Measurements from ENCODE around the gene RIBC1.

The RIBC1 gene

DNA sequence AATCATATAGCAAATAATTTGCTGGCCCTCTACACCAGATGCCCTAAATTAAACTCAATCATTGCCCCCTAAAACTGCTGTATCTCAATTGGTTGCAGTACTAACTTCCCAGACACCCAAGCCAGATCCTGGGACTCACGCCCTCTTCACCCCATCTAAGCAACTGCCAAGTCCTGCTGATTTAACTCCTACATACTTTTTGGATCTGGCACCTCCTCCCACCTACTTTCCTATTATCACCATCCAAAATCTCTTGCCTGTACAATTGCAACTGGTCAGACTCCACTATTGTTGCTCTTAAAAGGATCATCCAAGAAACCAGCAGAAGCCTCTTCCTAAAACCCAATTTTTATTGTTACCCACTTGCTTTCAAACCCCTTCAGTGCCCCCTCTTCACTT lies 16.2 kb downstream of the RIBC1 start:
- no peak overlapping the region for H2BK15ac ChIP-seq (ENCODE audit: low read depth, poor library complexity, severe bottlenecking)
- H3K27ac ChIP-seq (ENCODE audit: low read length, poor library complexity, severe bottlenecking) = no peak overlapping the region
- H3K79me1 ChIP-seq (replicated peaks; ENCODE audit: low read length, poor library complexity, severe bottlenecking) = no peaks in the 10 kb centered on the region
- no peak overlapping the region for H4K8ac ChIP-seq (ENCODE audit: low read length)
- no peak overlapping the region for H3K18ac ChIP-seq (ENCODE audit: low read depth in 1 of 2, low read length in 2 of 2)
- H3K36me3 ChIP-seq (ENCODE audit: control insufficient read depth in 1 of 2, insufficient read depth in 2 of 2, low read depth in 1 of 2, low read length in 2 of 2) = no peaks in the 10 kb centered on the region
- no peak overlapping the region for H3K9ac ChIP-seq (ENCODE audit: low read length)
- no peak overlapping the region for H2BK120ac ChIP-seq (ENCODE audit: low read depth, low read length)
- WGBS = 92% methylated on average over 1 of the region's 1 CpG
- no peak overlapping the region for H2AFZ ChIP-seq (ENCODE audit: low read depth, low read length)
- H3K23ac ChIP-seq (ENCODE audit: low read length in 2 of 2) = no peak overlapping the region
- H3K27me3 ChIP-seq (ENCODE audit: control insufficient read depth in 1 of 2, insufficient read depth in 1 of 2, low read length in 2 of 2) = peaks cover 0 to 52% of the 10 kb centered on the region in 2 experiments
- DNase-seq = no peak
- H2BK5ac ChIP-seq (ENCODE audit: low read depth, low read length, poor library complexity, severe bottlenecking) = no peak overlapping the region
- H2AK5ac ChIP-seq (ENCODE audit: low read length, severe bottlenecking) = no peak overlapping the region
- no peaks in the 10 kb centered on the region for H3K9me3 ChIP-seq (ENCODE audit: control insufficient read depth, low read length)
- no peak overlapping the region for H4K91ac ChIP-seq (ENCODE audit: low read length)
- H3K4ac ChIP-seq (ENCODE audit: low read depth in 1 of 2, low read length in 2 of 2) = no peak overlapping the region
- no peak overlapping the region for H3K14ac ChIP-seq (ENCODE audit: low read length in 2 of 2)
- peaks cover 7% of the 10 kb centered on the region for H3K4me1 ChIP-seq (ENCODE audit: control insufficient read depth, insufficient read depth, low read depth, low read length)
- H3K4me2 ChIP-seq (ENCODE audit: low read length, poor library complexity, severe bottlenecking) = no peak overlapping the region
- H2BK12ac ChIP-seq (ENCODE audit: low read length in 2 of 2) = no peak overlapping the region
- no peak overlapping the region for H3K4me3 ChIP-seq (ENCODE audit: insufficient read depth in 1 of 2, low read depth in 1 of 2, low read length in 2 of 2)

DNA sequence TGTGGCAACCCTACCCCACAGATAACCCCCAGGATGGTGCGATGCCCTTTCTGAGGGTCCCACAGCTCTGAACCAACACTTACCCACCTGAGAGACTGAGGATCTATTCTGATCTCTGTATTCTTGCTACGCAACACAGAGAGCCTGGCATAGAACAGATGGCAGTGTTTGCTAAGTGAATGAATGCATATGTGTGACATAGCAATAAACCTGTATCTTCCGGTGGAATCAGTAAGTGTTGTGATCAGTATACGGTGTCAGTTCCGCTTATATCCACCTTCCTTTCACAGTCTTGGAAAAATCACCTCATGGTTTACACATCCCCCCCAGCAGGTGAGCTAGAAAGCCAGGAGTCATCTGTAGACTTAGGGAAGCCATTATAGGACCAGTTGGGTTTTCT lies 17.4 kb downstream of the RIBC1 start:
- H3K9ac ChIP-seq (ENCODE audit: low read length) = peak overlapping the region; percentile 68
- H3K4me3 ChIP-seq (ENCODE audit: insufficient read depth in 1 of 2, low read depth in 1 of 2, low read length in 2 of 2) = peak overlapping the region in 1 of 2 experiments; percentile 72
- H3K23ac ChIP-seq (ENCODE audit: low read length in 2 of 2) = no peak overlapping the region
- no peaks in the 10 kb centered on the region for H3K9me3 ChIP-seq (ENCODE audit: control insufficient read depth, low read length)
- no peak overlapping the region for H3K14ac ChIP-seq (ENCODE audit: low read length in 2 of 2)
- peaks cover 0 to 51% of the 10 kb centered on the region in 2 experiments for H3K27me3 ChIP-seq (ENCODE audit: control insufficient read depth in 1 of 2, insufficient read depth in 1 of 2, low read length in 2 of 2)
- no peak overlapping the region for H4K91ac ChIP-seq (ENCODE audit: low read length)
- no peak overlapping the region for H4K8ac ChIP-seq (ENCODE audit: low read length)
- peaks cover 7% of the 10 kb centered on the region for H3K4me1 ChIP-seq (ENCODE audit: control insufficient read depth, insufficient read depth, low read depth, low read length)
- no peak overlapping the region for H2BK15ac ChIP-seq (ENCODE audit: low read depth, poor library complexity, severe bottlenecking)
- 100% methylated on average over 1 of the region's 5 CpGs for WGBS
- no peak overlapping the region for H3K18ac ChIP-seq (ENCODE audit: low read depth in 1 of 2, low read length in 2 of 2)
- no peak overlapping the region for H3K4ac ChIP-seq (ENCODE audit: low read depth in 1 of 2, low read length in 2 of 2)
- H3K4me2 ChIP-seq (ENCODE audit: low read length, poor library complexity, severe bottlenecking) = peak overlapping the region; percentile 78
- no peak overlapping the region for H2AK5ac ChIP-seq (ENCODE audit: low read length, severe bottlenecking)
- peak overlapping the region; percentile 68 for H3K27ac ChIP-seq (ENCODE audit: low read length, poor library complexity, severe bottlenecking)
- no peak for DNase-seq
- no peak overlapping the region for H2BK120ac ChIP-seq (ENCODE audit: low read depth, low read length)
- H3K79me1 ChIP-seq (replicated peaks; ENCODE audit: low read length, poor library complexity, severe bottlenecking) = no peaks in the 10 kb centered on the region
- H2BK5ac ChIP-seq (ENCODE audit: low read depth, low read length, poor library complexity, severe bottlenecking) = no peak overlapping the region
- H3K36me3 ChIP-seq (ENCODE audit: control insufficient read depth in 1 of 2, insufficient read depth in 2 of 2, low read depth in 1 of 2, low read length in 2 of 2) = no peaks in the 10 kb centered on the region
- no peak overlapping the region for H2AFZ ChIP-seq (ENCODE audit: low read depth, low read length)
- no peak overlapping the region for H2BK12ac ChIP-seq (ENCODE audit: low read length in 2 of 2)

DNA sequence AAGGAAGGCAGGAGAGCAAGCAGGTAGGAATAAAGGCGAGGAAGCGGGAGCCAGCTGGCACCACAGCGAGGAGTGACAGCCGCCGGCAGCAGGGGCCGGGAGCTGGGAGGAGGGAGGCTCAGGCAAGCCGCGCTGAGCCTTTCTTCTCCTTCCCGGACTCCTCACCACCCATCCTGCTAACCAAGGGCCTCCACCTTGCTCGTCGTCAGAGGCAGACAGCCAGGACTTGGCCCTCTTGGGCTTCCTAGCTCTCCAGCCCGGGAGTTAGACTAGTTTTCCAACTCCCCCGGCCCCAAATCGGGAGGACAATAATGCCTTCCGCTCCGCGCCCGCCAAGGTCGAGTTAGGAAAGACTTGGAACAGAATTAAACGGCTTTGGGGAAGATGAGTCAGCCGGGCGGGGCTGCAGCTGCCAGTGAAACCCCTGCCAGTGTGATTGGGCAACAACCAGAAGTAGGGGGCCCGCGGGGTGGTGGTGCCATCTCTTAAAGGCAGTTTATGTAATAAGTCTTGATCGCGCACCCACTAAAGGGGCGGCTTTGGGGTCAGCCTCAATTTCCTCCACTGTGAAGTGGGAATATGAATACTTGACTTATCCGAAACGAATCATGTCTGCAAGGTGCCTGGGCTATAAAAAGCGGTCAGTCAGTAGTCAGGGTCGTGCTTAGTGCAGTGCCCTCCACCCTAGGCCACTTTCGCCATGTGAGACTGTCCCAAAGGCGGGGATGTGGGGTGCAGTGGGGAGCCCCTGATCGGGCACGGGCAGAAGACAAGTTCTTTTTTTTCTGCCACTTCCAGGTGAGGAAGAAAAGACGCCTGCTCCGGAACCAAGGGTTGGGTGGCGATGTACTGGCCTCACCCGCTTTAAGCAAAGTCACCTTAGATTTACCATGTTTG lies 18.2 kb downstream of the RIBC1 start:
- Histone ChIP-seq H3K9me3 (ENCODE audit: control insufficient read depth, low read length) (no peaks in the 10 kb centered on the region), H3K27me3 (ENCODE audit: control insufficient read depth in 1 of 2, insufficient read depth in 1 of 2, low read length in 2 of 2) (peaks cover 0 to 45% of the 10 kb centered on the region in 2 experiments), H3K4ac (ENCODE audit: low read depth in 1 of 2, low read length in 2 of 2) (no peak overlapping the region), H2AK5ac (ENCODE audit: low read length, severe bottlenecking) (no peak overlapping the region), H3K4me3 (ENCODE audit: insufficient read depth in 1 of 2, low read depth in 1 of 2, low read length in 2 of 2) (peak overlapping the region; percentile 32 to 72), H3K36me3 (ENCODE audit: control insufficient read depth in 1 of 2, insufficient read depth in 2 of 2, low read depth in 1 of 2, low read length in 2 of 2) (no peaks in the 10 kb centered on the region), H3K4me2 (ENCODE audit: low read length, poor library complexity, severe bottlenecking) (peak overlapping the region; percentile 78), H3K79me1 (replicated peaks; ENCODE audit: low read length, poor library complexity, severe bottlenecking) (no peaks in the 10 kb centered on the region), H3K9ac (ENCODE audit: low read length) (peak overlapping the region; percentile 68), H3K14ac (ENCODE audit: low read length in 2 of 2) (no peak overlapping the region), H2BK5ac (ENCODE audit: low read depth, low read length, poor library complexity, severe bottlenecking) (no peak overlapping the region), H2BK120ac (ENCODE audit: low read depth, low read length) (peak overlapping the region; percentile 34), H3K23ac (ENCODE audit: low read length in 2 of 2) (no peak overlapping the region), H2BK15ac (ENCODE audit: low read depth, poor library complexity, severe bottlenecking) (peak overlapping the region; percentile 52), H3K27ac (ENCODE audit: low read length, poor library complexity, severe bottlenecking) (peak overlapping the region; percentile 68), H4K8ac (ENCODE audit: low read length) (peak overlapping the region; percentile 75), H2BK12ac (ENCODE audit: low read length in 2 of 2) (peak overlapping the region in 1 of 2 experiments; percentile 90), H3K18ac (ENCODE audit: low read depth in 1 of 2, low read length in 2 of 2) (peak overlapping the region; percentile 40 to 62), H4K91ac (ENCODE audit: low read length) (peak overlapping the region; percentile 27), H3K4me1 (ENCODE audit: control insufficient read depth, insufficient read depth, low read depth, low read length) (peaks cover 7% of the 10 kb centered on the region), H2AFZ (ENCODE audit: low read depth, low read length) (no peak overlapping the region)
- DNase-seq = peak; percentile 69
- WGBS = 4% methylated on average over 33 of the region's 39 CpGs

DNA sequence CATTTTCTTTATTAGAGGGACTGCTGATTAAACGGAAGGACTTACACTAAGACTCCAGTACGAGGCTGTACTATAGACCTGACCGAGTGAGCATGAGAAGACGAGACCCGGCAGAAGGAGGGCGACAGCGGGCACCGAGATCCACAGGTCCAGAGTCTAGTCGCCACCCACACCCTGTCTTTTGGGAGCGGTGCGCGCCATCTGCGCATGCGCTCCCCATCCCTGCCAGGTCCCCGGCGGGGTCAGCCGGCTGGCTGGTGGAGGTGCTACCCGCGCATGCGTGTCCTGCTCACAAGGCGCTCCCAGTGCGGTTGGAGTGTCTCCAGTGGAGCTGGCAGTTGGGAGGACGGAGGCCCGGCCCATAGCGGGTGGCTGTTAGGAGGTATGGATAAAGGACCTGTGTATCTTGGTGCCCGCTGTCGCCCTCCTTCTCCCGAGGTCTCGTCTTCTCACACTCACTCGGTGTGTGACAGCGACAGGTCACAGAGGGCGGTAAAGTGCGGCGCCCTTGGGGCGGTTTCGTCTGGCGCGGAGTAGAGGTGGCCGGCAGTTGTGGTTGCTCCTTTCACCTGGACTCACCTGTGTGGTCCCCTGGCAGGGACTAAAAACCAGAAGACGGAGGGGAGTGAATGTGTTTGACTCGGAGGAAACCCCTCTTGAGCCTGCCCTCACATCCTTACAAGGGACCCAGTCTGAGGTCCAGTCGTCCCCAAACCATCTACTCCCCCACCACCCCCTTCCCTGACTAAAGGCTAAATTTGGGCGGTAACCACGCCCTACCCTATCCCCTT lies 19.1 kb downstream of the RIBC1 start:
- H2BK12ac ChIP-seq (ENCODE audit: low read length in 2 of 2) = peak overlapping the region in 1 of 2 experiments; percentile 63
- peak; percentile 65 for DNase-seq
- H3K14ac ChIP-seq (ENCODE audit: low read length in 2 of 2) = peak overlapping the region in 1 of 2 experiments; percentile 71
- peaks cover 7% of the 10 kb centered on the region for H3K4me1 ChIP-seq (ENCODE audit: control insufficient read depth, insufficient read depth, low read depth, low read length)
- no peak overlapping the region for H2AK5ac ChIP-seq (ENCODE audit: low read length, severe bottlenecking)
- peak overlapping the region; percentile 70 to 82 for H3K18ac ChIP-seq (ENCODE audit: low read depth in 1 of 2, low read length in 2 of 2)
- peak overlapping the region; percentile 78 for H3K4me2 ChIP-seq (ENCODE audit: low read length, poor library complexity, severe bottlenecking)
- H2BK5ac ChIP-seq (ENCODE audit: low read depth, low read length, poor library complexity, severe bottlenecking) = no peak overlapping the region
- H3K36me3 ChIP-seq (ENCODE audit: control insufficient read depth in 1 of 2, insufficient read depth in 2 of 2, low read depth in 1 of 2, low read length in 2 of 2) = no peaks in the 10 kb centered on the region
- 7% methylated on average over 24 of the region's 44 CpGs for WGBS
- no peaks in the 10 kb centered on the region for H3K79me1 ChIP-seq (replicated peaks; ENCODE audit: low read length, poor library complexity, severe bottlenecking)
- peak overlapping the region in 1 of 2 experiments; percentile 67 for H3K4ac ChIP-seq (ENCODE audit: low read depth in 1 of 2, low read length in 2 of 2)
- H2BK120ac ChIP-seq (ENCODE audit: low read depth, low read length) = peak overlapping the region; percentile 73
- no peak overlapping the region for H3K23ac ChIP-seq (ENCODE audit: low read length in 2 of 2)
- H3K9ac ChIP-seq (ENCODE audit: low read length) = peak overlapping the region; percentile 48
- peak overlapping the region; percentile 39 for H4K91ac ChIP-seq (ENCODE audit: low read length)
- peak overlapping the region; percentile 46 for H2AFZ ChIP-seq (ENCODE audit: low read depth, low read length)
- H2BK15ac ChIP-seq (ENCODE audit: low read depth, poor library complexity, severe bottlenecking) = no peak overlapping the region
- peak overlapping the region; percentile 26 to 72 for H3K4me3 ChIP-seq (ENCODE audit: insufficient read depth in 1 of 2, low read depth in 1 of 2, low read length in 2 of 2)
- H3K9me3 ChIP-seq (ENCODE audit: control insufficient read depth, low read length) = no peaks in the 10 kb centered on the region
- H3K27ac ChIP-seq (ENCODE audit: low read length, poor library complexity, severe bottlenecking) = no peak overlapping the region
- H3K27me3 ChIP-seq (ENCODE audit: control insufficient read depth in 1 of 2, insufficient read depth in 1 of 2, low read length in 2 of 2) = peaks cover 0 to 47% of the 10 kb centered on the region in 2 experiments
- peak overlapping the region; percentile 90 for H4K8ac ChIP-seq (ENCODE audit: low read length)
